ENCODE results near the gene POLR3E.

POLR3E gene

GRCh38 chr16:22369221-22369811 is 72.1 kb downstream of the POLR3E start:
- DNase-seq: peak; percentile 13

- no peak for DNase-seq
These were observed 73.0 kb downstream of the POLR3E start for GRCh38 chr16:22370038-22370820.

- no peak for DNase-seq
These were observed 75.9 kb downstream of the POLR3E start for GRCh38 chr16:22372882-22373661.

GRCh38 chr16:22373662-22374310 is 76.6 kb downstream of the POLR3E start:
- DNase-seq: no peak

GRCh38 chr16:22374311-22375116 is 77.3 kb downstream of the POLR3E start, which contains the start of gene CDR2:
Gene CDR2 (minus strand): TSS chr16:22374619. CDS start chr16:22374309, 310 bp downstream.
- peak; percentile 93 for DNase-seq

- DNase-seq: no peak
These were observed 78.1 kb downstream of the POLR3E start for GRCh38 chr16:22375117-22375962.

GRCh38 chr16:22375963-22376640 is 78.9 kb downstream of the POLR3E start:
- no peak for DNase-seq

- DNase-seq: no peak
These were observed 82.4 kb downstream of the POLR3E start for GRCh38 chr16:22379656-22380055.

- no peak for DNase-seq
These were observed 83.3 kb downstream of the POLR3E start for GRCh38 chr16:22380529-22380928.

GRCh38 chr16:22381392-22381791 is 84.2 kb downstream of the POLR3E start:
- DNase-seq: no peak

GRCh38 chr16:22383827-22384226 is 86.6 kb downstream of the POLR3E start:
- no peak for DNase-seq
